ENCODE data around the gene ANO6.
"Not testable (repeated sequence)": the region's sequence is repeated elsewhere in the genome, so short reads cannot be mapped to it uniquely, and the experiment has no call there.

Gene ANO6

GRCh38 chr12:45317261-45317660 is 101.4 kb downstream of the ANO6 start:
- not testable (repeated sequence) for DNase-seq

GRCh38 chr12:45322810-45323209 is 106.9 kb downstream of the ANO6 start:
- no peak for DNase-seq

- peak; percentile 23 for DNase-seq
Observed at GRCh38 chr12:45324391-45324790, 108.5 kb downstream of the ANO6 start.

- no peak for DNase-seq
Observed at GRCh38 chr12:45326358-45326975, 110.6 kb downstream of the ANO6 start.

DNA sequence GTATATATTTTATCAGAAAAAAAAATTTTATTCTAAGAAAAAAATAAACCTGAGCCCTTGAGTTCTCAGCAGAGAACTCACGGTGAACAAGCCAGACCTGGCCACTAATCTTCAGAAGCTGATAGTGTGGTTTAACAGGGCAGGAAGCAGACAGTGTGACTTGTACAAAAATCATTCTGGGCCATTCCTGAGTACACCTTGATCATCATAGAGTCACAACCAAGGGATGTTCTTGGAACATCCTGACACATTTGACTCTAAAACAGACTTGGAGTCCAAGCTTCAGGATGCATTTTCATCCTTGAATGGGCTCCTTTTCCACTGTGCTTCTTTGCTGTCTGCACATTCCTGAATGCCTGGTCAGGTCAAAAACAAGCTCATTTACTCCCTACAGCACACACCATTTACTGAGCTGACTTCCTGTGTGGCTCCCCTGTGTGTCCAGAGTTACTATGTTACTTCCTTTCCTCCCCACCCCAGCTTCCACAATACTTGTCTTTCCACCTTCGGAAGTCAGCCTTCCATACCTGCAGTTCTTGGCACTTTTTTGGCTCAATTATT is 112.0 kb downstream of the ANO6 start:
- DNase-seq: peak; percentile 28

DNA sequence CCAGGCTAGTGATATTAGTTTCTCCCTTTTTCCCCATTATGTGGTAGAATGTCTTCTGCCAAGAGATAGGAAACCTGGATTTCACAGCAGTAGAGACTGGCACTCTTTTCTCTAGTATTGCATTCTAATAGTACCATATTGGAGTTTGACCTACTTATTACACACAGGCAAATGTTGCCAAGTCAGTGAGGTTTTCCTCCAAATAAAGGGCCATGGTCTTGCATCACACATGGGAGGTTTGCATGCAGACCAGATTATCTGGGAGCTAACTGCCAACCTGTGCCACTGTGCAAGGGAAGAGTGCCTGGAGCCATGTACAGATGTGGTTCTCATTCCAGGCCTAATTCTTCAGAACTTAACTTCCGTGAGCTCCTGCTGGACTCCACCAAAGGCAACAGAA is 113.3 kb downstream of the ANO6 start:
- DNase-seq: no peak

- no peak for DNase-seq
Observed at GRCh38 chr12:45329702-45330101, 113.8 kb downstream of the ANO6 start.

DNA sequence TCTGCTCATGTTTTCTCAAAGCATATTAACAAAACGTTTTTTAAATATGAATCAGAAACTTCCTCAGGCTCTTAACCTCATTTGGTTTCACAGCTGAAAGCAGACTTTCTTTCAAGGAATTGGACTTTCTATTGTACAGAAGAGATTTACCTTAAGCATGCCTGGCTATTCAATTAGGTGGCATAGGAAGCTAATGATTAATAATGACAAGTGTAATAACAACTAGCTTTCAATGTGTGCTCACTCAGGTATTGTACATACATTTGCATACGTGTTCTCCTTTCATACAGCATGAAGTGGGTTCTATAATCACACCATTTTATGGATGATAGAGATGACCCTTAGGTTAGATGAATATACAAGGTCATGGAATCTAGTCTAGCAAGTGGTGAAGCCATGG is 115.7 kb downstream of the ANO6 start:
- DNase-seq: no peak

DNA sequence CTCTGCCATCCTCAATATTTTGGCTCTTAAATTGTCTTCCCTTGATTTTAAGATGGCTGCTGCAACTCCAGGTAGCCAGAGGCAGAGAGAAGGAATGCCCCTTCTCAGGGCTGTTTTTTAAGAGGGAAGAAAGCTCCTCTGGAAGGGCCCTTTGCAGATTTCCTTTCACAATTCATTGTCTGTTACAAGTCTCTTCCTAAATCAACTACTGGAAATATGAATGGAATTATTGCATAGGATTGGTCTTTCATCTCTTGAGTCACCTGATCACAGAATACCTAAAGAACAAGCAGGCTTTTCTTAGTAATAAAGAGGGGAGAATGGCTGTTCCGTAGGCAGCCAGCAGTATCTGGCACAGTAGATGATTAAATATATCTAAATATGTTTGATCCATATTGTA is 118.5 kb downstream of the ANO6 start:
- no peak for DNase-seq

DNA sequence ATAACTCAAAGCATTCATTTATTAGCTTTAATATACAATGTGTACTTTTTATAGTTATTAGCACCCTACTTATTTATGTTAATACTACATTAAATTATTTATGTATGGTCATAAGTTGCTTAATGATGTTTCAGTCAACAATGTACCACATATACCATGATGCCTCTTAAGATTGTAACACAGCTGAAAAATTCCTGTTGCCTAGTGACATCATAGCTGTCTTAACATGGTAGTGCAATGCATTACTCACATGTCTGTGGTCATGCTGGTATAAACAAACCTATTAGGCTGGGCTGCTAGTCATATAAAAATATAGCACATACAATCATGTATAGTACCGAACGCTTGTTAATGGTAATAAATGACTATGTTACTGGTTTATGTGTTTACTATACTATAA is 120.4 kb downstream of the ANO6 start:
- peak; percentile 92 for DNase-seq

DNA sequence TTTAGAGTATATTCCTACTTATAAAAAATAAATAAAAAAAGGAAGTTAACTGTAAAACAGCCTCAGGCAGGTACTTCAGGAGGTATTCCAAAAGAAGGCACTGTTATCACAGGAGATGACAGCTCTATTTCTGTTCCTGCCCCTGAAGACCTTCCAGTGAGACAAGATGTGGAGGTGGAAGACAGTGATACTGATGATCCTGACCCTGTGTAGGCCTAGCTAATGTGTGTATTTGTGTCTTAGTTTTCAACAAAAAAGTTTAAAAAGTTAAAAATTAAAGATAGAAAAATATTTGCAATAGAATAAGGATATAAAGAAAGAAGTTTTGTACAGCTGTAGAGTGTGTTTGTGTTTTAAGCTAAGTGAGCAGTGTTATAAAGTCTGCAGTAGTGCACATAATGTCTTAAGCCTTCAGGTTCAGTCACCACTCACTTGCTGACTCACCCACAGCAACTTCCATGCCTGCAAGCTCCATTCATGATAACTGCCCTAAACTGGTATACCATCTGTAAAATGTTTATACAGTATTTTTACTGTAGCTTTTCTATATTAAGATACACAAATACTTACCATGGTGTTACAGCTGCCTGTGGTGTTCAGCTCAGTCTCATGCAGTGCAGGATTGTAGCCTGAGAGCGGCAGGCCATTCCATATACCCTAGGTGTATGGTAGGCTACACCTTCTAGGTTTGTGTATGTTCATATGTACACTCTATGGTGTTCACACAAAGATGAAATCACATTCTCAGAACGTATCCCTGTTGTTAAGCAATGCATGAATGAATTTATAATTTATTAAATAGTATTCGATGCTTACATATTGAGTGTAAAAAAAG is 121.1 kb downstream of the ANO6 start:
- peak; percentile 83 for DNase-seq

DNA sequence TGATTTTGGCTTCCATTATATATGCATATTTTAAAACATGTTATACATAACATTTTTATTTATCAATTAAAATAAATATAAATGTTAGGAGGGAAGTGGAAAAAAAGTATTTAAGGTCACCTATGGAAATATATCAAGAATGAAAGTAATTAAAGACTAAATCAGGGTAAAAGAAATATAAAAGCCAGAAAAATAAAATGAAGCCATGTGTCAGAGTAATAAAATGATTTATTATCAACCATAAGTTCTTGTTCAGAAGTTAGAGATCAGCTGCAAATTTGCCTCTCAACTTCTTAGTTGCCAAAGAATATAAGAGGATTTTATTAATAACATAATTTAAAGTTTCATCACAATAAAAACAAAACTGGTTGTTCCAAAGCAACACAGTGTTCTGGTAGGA is 121.9 kb downstream of the ANO6 start:
- no peak for DNase-seq

- no peak for DNase-seq
Observed at GRCh38 chr12:45338272-45338671, 122.4 kb downstream of the ANO6 start.

DNA sequence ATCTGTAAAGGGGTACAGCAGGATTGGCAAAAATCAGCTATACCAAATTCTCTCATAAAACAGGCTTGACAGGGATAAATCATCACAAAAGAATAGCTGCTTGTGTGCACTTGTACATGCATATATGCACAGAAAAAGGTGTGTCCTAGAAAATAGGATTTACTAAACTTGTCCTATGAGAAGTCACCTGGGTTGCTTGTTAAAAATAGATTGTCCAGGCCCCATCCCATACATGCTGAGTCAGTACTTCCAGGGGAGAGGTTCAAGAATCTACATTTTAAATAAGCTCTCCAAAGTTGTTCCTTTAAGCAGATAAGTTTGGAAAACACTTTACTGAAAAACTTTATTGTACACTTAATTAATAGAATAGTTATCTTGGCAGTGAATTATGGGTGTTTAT is 123.1 kb downstream of the ANO6 start:
- no peak for DNase-seq

DNA sequence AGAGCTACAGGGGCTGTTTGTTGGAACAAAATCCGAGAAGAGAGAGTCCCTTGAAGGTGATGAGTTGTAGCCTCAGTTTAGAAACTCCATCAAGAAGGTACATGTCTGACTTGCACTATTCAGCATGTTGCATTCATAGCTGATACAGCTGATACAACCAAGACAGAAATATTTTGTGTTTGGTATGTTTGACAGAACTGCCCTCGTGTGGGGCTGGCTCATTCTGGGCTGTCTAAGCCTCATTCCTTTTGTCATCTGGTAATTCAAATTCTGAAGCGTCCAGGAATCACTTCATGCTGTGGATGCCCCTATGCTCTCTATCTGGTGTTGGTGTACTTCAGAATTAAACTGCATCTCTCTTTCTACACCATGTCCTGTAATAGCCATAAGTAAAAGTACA is 126.3 kb downstream of the ANO6 start:
- no peak for DNase-seq

DNA sequence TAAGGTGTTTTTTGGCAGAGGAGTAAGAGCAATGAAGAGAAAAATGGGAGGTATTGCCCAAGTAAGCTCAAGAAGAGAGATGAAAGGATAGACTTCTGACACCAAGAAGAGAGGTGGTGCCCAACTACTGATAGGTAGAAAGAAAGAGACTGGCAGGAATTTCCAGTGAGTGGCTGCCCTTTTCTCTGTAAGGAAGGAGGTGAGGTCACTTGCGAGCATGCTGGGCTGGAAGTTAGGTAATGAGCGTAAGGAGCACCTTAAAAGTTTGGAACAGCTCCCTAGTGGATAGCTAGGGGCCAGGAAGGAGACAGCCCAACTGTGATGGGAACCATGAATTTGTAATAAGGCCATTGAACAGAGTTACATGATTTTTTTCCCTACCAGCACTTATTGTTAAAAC is 127.0 kb downstream of the ANO6 start:
- DNase-seq: no peak

DNA sequence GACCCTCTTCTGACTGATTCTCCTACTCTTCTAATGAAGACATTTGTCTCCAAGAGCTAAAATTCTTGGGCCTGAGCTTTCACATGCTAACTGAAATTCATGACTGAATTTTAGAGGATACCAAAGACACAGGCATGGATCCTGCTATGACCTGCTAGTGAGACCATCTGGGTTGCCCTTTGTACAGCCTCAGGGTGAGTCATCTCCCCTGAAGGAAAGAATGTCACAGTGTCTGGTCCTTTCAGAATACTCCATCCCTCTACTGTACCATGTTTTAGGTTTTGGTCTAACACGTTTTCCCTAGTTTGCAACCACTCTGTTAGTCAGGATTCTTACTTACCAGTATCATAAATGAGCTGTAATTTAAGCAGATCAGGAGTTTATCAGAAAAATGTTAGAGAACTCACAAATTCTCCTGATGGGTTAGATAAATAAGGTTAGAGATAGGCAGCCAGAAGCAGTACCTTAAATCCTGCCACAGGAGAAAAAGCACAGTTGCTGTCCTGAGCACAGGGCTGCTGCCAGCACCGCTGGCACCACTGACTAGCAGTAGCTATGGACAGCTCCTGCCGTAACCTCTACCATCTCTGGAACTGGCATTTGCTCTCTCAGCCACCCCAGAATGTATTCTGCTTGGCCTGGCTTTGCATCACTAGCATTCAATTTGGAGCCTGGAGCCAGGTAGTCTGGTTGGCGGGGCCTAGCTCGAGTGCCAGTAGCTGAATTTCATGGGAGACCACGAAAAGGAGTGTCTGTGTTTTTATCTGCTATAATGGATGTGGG is 127.6 kb downstream of the ANO6 start:
- peak; percentile 80 for DNase-seq

DNA sequence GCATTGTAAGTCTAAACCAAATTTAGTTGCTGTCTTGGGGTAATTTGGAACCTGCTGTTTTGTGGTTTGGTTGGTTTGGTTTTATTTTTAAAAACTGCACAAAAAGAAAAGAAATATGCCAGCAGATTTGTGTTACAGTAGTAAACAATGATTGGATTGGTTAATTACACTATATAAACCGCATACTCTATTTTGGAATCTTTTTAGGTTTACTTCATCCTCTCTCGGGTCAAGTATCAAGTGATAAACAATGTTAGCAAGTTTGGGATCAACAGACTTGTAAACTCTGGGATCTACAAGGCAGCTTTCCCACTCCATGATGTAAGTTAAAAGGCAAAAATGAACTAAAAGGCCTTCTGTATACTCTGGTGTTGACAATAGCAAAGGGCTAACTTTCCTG is 132.4 kb downstream of the ANO6 start:
- DNase-seq: no peak

DNA sequence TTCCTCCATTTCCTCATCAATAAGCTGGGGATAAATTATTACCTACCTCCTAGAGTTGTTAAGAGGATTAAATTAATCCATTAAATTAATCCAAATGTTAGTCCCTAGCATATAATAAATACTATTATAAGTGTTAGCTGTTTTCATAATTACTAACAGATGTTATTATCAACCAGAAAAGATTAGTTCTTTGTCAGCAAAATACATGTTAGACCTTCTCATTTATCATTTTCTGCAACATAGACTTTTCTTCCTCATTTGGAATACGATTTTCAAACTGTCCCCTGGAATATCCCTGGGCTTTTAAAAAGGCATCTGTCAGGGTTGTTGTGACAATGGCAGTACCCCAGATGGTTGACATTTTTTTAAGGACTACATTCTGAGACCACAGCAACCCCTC is 133.1 kb downstream of the ANO6 start:
- no peak for DNase-seq

- DNase-seq: peak; percentile 18
Observed at GRCh38 chr12:45349916-45350315, 134.0 kb downstream of the ANO6 start.

DNA sequence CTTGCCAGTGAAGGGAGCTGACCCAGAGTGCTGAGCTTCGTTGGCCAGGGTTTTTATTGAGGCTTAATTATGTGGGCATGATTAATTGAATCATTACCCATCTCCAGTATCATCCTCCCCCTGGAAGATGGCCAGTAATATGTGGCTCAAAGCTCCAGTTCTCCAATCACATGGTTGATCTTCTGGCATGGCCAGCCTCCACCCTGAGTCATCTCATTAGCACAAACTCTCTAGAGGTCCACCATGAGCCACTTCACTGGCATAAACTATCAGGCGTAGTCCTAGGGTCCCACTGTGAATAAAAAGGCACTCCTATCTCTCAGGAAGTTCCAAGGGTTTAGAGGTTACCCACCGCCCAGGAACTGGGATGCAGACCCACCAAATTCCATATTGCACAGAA is 135.0 kb downstream of the ANO6 start:
- DNase-seq: peak; percentile 20

DNA sequence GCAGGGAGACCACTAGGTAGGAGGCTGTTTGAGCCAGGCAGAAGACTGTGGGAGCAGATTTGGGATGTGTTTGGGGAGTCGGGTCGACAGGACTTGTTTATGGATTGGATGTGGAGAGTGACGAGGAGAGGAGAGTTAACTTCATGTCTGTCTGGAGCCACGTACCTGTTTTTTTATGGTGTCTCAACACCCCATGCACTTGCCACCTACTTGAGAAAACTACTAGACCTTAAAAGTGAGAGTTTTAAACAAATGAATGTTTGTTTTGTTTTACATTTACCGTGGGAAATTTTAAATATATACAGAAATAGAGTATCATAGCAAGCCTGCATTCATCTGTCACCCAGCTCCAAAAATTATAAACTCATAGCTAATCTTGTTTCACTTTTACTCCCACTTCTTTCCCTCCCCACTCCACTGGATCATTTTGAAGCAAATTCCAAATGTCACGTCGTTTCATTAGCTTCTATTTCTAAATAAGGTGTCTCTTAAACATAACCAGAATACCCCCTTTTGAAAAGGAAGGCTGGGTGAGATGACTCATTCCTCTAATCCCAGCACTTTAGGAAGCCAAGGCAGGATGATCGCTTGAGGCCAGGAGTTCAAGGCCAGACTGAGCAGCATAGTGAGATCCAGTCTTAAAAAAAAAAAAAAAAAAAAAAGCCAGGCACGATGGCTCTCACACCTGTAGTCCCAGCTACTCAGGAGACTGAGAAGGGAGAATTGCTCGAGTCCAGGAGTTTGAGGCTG is 136.2 kb downstream of the ANO6 start:
- no peak for DNase-seq

GRCh38 chr12:45353944-45354343 is 138.0 kb downstream of the ANO6 start:
- no peak for DNase-seq
